Activated T-cell treated with anti-CD3 and anti-CD28 coated beads, Interleukin-2, amount 50 U/mL, for 24 hours (primary cell): ENCODE data around the gene SPDYE4.

Experiments used
- DNase-seq: peaks from one replicate; pipeline ENCODE4 v3.0.0-alpha.2; 2020
- H3K27ac Mint-ChIP-seq: 2 replicates; pipeline ENCODE4 v1.8.0; 2020; ENCODE audit warnings: mild to moderate bottlenecking, mixed read lengths
- H3K27me3 Mint-ChIP-seq: 2 replicates; pipeline ENCODE4 v1.8.0; 2020; ENCODE audit warnings: mixed read lengths
- H3K36me3 Mint-ChIP-seq: 2 replicates; pipeline ENCODE4 v1.8.0; 2020; ENCODE audit warnings: low read depth, mixed read lengths
- H3K4me1 Mint-ChIP-seq: 2 replicates; pipeline ENCODE4 v1.8.0; 2020; ENCODE audit warnings: low read depth, mixed read lengths
- H3K4me3 Mint-ChIP-seq: 2 replicates; pipeline ENCODE4 v1.8.0; 2020; ENCODE audit warnings: mild to moderate bottlenecking, moderate library complexity, mixed read lengths
- H3K9me3 Mint-ChIP-seq: 2 replicates; pipeline ENCODE4 v1.8.0; 2020; ENCODE audit warnings: mixed read lengths

Gene SPDYE4

GRCh38 chr17:8736796-8737195 is 21.6 kb downstream of the SPDYE4 start:
- H3K27me3 Mint-ChIP-seq, result no peaks in the 10 kb centered on the region
- DNase-seq, result no peak
- no peaks in the 10 kb centered on the region for H3K36me3 Mint-ChIP-seq
- H3K9me3 Mint-ChIP-seq, result no peaks in the 10 kb centered on the region
- H3K27ac Mint-ChIP-seq, result no peak overlapping the region
- peaks cover 14% of the 10 kb centered on the region for H3K4me1 Mint-ChIP-seq
- no peak overlapping the region for H3K4me3 Mint-ChIP-seq

DNA sequence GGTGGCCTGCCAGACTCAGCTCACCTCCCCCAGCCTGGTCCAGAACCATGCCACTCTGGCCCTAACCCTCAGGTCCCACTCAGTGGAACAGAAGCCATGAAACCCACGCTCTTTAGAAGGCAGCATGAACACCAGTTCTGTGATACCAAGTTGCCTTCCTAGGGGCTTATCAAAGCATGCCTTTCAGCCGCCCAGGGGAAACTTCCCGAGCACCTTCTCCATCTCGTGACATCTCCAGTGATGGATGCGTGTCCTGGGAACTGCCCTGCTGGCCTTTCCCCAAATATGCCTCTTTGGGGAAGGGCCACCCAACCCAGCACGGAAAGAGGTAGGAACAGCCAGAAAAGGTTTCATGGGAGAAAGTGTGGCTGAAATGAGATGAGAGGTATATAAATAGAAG is 22.0 kb downstream of the SPDYE4 start:
- H3K36me3 Mint-ChIP-seq, result no peaks in the 10 kb centered on the region
- no peak overlapping the region for H3K27ac Mint-ChIP-seq
- peaks cover 14% of the 10 kb centered on the region for H3K4me1 Mint-ChIP-seq
- H3K4me3 Mint-ChIP-seq, result no peak overlapping the region
- H3K27me3 Mint-ChIP-seq, result no peaks in the 10 kb centered on the region
- H3K9me3 Mint-ChIP-seq, result no peaks in the 10 kb centered on the region
- DNase-seq, result no peak

DNA sequence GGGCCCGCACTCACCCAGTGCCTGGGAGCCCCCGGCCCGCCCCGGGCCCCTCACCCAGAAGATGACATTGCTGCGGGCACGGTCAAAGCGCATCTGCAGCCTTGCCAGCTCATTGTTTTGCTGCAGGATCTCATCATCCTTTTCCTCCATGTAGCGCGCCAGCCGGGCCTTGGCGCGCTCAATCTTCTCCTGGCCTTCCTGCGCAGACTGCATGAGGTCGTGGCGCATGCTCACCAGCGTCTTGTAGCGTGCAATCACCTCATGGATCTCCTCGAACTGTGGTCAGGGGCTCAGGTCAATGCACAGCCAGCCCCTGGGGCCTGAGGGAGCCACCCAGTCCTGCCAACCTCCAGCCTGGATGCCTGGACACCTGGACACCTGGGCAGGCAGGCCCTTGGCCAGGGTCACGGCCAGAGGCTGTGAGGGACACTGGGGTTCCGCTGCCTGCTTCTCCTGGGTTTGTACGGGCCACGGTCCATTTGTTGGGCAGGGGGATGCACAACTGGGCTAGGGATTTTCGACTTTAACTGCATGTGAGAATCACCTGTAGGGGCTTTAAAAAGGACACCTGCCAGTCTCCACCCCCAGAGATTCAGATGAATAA is 22.9 kb downstream of the SPDYE4 start:
- Mint-ChIP-seq H3K9me3 (no peaks in the 10 kb centered on the region), H3K27ac (no peak overlapping the region), H3K27me3 (no peaks in the 10 kb centered on the region), H3K4me1 (peaks cover 6% of the 10 kb centered on the region), H3K36me3 (no peaks in the 10 kb centered on the region), H3K4me3 (no peak overlapping the region)
- DNase-seq, result no peak

- Mint-ChIP-seq H3K27me3 (no peaks in the 10 kb centered on the region), H3K36me3 (no peaks in the 10 kb centered on the region), H3K9me3 (no peaks in the 10 kb centered on the region), H3K4me1 (peaks cover 2% of the 10 kb centered on the region), H3K4me3 (no peak overlapping the region), H3K27ac (no peak overlapping the region)
- no peak for DNase-seq
Observed at GRCh38 chr17:8734876-8735275, 23.5 kb downstream of the SPDYE4 start.

- DNase-seq, result no peak
- Mint-ChIP-seq H3K4me3 (no peak overlapping the region), H3K4me1 (no peaks in the 10 kb centered on the region), H3K36me3 (no peaks in the 10 kb centered on the region), H3K27ac (no peak overlapping the region), H3K9me3 (no peaks in the 10 kb centered on the region), H3K27me3 (no peaks in the 10 kb centered on the region)
Observed at GRCh38 chr17:8732406-8733085, 25.8 kb downstream of the SPDYE4 start.

DNA sequence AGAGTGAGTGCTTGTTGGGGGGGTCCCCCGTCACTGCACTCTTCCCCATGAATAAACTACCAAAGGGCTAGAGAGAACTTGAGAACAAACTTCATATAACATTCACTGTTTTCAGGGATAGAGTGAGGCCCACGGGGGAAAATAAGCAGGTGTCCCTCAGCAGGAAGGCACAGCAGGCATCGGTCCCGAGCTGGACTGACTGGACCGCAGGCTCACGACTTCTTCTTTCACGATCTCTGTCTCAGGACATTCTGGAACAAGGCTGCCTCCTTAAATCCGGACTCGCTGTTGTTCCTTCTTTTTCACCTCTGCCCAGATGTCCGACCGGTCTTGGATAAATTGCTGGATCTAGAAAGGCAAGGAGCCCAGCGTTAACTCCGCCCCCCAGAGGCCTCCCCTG is 28.5 kb downstream of the SPDYE4 start:
- Mint-ChIP-seq H3K27me3 (no peaks in the 10 kb centered on the region), H3K36me3 (no peaks in the 10 kb centered on the region), H3K27ac (no peak overlapping the region), H3K9me3 (no peaks in the 10 kb centered on the region), H3K4me3 (no peak overlapping the region), H3K4me1 (no peaks in the 10 kb centered on the region)
- DNase-seq, result no peak

GRCh38 chr17:8729421-8729820 is 28.9 kb downstream of the SPDYE4 start:
- Mint-ChIP-seq H3K36me3 (no peaks in the 10 kb centered on the region), H3K4me3 (no peak overlapping the region), H3K4me1 (no peaks in the 10 kb centered on the region), H3K27me3 (no peaks in the 10 kb centered on the region), H3K27ac (no peak overlapping the region), H3K9me3 (no peaks in the 10 kb centered on the region)
- no peak for DNase-seq

GRCh38 chr17:8728971-8729370 is 29.4 kb downstream of the SPDYE4 start:
- no peak overlapping the region for H3K4me3 Mint-ChIP-seq
- H3K4me1 Mint-ChIP-seq, result no peaks in the 10 kb centered on the region
- no peaks in the 10 kb centered on the region for H3K27me3 Mint-ChIP-seq
- H3K27ac Mint-ChIP-seq, result no peak overlapping the region
- H3K9me3 Mint-ChIP-seq, result no peaks in the 10 kb centered on the region
- H3K36me3 Mint-ChIP-seq, result no peaks in the 10 kb centered on the region
- DNase-seq, result no peak

- H3K4me1 Mint-ChIP-seq, result no peaks in the 10 kb centered on the region
- H3K9me3 Mint-ChIP-seq, result no peaks in the 10 kb centered on the region
- no peak overlapping the region for H3K4me3 Mint-ChIP-seq
- H3K36me3 Mint-ChIP-seq, result no peaks in the 10 kb centered on the region
- no peak overlapping the region for H3K27ac Mint-ChIP-seq
- DNase-seq, result no peak
- no peaks in the 10 kb centered on the region for H3K27me3 Mint-ChIP-seq
Observed at GRCh38 chr17:8728251-8728938, 30.0 kb downstream of the SPDYE4 start.

- Mint-ChIP-seq H3K9me3 (no peaks in the 10 kb centered on the region), H3K4me3 (no peak overlapping the region), H3K4me1 (no peaks in the 10 kb centered on the region), H3K36me3 (no peaks in the 10 kb centered on the region), H3K27me3 (no peaks in the 10 kb centered on the region), H3K27ac (no peak overlapping the region)
- no peak for DNase-seq
Observed at GRCh38 chr17:8726941-8727555, 31.3 kb downstream of the SPDYE4 start.

DNA sequence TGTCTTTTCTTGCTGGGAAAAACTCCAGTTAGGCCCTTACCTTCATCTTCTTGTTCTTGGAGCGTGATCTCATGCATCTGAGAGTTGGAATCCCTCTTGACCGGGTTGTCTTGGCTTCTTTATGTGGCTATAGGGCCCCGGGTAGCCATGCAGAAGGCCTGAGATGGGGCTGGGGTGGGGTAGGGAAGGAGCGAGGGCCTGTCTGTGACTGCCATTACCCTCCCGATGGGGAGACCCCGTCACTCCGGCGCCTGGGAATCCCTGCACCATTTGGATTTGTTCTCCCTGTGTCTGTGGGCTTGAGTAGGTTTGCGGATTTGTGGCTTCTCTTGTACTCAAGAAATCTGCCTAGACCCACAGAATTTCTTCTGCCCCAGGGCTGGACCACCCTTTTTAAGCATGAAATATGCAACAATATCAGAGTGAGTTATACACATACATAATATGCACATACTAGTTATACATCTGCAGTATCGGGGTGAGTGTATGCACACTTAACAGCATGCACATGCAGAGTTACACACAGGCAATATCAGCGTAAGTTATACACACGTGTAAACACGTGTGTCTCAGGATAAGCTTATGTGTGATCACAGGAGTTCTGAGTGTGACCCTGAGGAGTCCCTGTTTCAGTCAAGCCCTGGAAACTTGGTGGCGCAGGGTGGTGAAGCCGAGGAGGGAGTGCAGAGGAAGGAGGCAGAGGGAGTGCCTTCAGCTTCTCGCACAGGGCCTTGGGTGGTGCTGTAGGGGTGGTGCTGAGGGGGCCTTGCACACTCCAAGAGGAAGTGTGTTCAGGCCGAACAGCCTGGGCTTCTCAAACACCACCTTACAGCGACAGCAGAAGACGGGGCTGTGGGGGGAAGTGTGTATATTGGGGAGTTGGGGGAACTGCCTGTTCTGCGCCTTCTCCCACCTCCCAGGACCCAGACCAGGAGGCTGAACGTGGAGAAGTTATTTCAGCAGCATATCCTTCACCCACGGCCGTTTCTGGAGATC is 32.2 kb downstream of the SPDYE4 start:
- H3K27ac Mint-ChIP-seq, result no peak overlapping the region
- no peaks in the 10 kb centered on the region for H3K27me3 Mint-ChIP-seq
- H3K4me3 Mint-ChIP-seq, result no peak overlapping the region
- H3K4me1 Mint-ChIP-seq, result no peaks in the 10 kb centered on the region
- no peaks in the 10 kb centered on the region for H3K9me3 Mint-ChIP-seq
- no peaks in the 10 kb centered on the region for H3K36me3 Mint-ChIP-seq
- no peak for DNase-seq

DNA sequence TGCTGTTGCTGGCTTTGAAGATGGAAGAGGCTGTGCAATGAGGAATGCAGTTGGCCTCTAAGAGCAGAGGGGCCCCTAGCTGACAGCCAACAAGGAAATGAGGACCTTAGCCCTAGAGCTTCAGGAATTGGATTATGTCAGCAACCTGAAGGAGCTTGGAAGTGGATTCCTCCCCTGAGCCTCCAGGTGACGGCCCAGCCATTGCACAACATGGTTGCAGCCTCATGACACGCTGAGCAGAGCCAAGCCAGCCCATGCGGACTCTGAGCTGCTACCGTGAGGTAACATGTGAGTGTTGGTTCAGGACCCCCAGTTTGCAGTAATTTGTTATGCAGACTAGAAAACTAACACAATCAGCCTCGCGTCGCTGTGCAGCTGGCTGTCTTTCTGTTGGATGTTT is 33.9 kb downstream of the SPDYE4 start:
- Mint-ChIP-seq H3K27me3 (no peaks in the 10 kb centered on the region), H3K4me3 (no peak overlapping the region), H3K36me3 (no peaks in the 10 kb centered on the region), H3K27ac (no peak overlapping the region), H3K4me1 (no peaks in the 10 kb centered on the region), H3K9me3 (no peaks in the 10 kb centered on the region)
- no peak for DNase-seq

GRCh38 chr17:8720596-8720995 is 37.8 kb downstream of the SPDYE4 start:
- Mint-ChIP-seq H3K36me3 (no peaks in the 10 kb centered on the region), H3K27me3 (peaks cover 3% of the 10 kb centered on the region), H3K9me3 (no peaks in the 10 kb centered on the region), H3K4me1 (no peaks in the 10 kb centered on the region), H3K27ac (no peak overlapping the region), H3K4me3 (no peak overlapping the region)
- no peak for DNase-seq
